22Rv1 (cell line): ENCODE data around the gene RERE.

Source experiments
- CTCF ChIP-seq: fragments of 450-650 bp; IDR thresholded peaks from 2 replicates; pipeline ENCODE4 v1.5.1; 2017; ENCODE audit warnings: mild to moderate bottlenecking
- ZFX ChIP-seq: fragments of 450-650 bp; IDR thresholded peaks from 2 replicates; pipeline ENCODE4 v1.6.1; 2017; ENCODE audit warnings: antibody characterized with exemption, borderline replicate concordance

- no peak for TF ChIP-seq CTCF
- no peak for TF ChIP-seq ZFX
These were observed 346.0 kb downstream of the RERE start for GRCh38 chr1:8471451-8471850.
